Right renal pelvis (tissue), 4 donors: ENCODE measurements around the gene ANKRD23. TPM values are rescaled to one million over a fixed set of nuclear protein-coding genes. Genes with fewer than 3 reads are reported as not detected.
"Not testable (repeated sequence)": the region's sequence is repeated elsewhere in the genome, so short reads cannot be mapped to it uniquely, and the experiment has no call there.

ENCODE experiments used
- DNase-seq, 4 donors: peaks; one replicate each; pipeline ENCODE4 v3.0.0-alpha.2; 2013; ENCODE audit warnings: low read depth in 4 of 4, low spot score in 3 of 4, missing footprints in 1 of 4
- polyA plus RNA-seq, 4 donors: library from polyadenylated mRNA; unstranded; fragments of 120-200 nt; gene quantifications; one replicate each; pipeline ENCODE4 v1.2.1, GENCODE V29; 2013; ENCODE audit not compliant: insufficient read length in 4 of 4

Gene ANKRD23
- polyA plus RNA-seq, 4 donors, result 3.8 to 4.7 (median 3.9) TPM

GRCh38 chr2:96864343-96865091, 20.7 kb upstream of the ANKRD23 start:
- no peak for DNase-seq

- no peak for DNase-seq
Measured at GRCh38 chr2:96863575-96864342, 19.9 kb upstream of the ANKRD23 start.

GRCh38 chr2:96863056-96863455, 19.2 kb upstream of the ANKRD23 start:
- DNase-seq, result not testable (repeated sequence)

- DNase-seq, result no peak
Measured at GRCh38 chr2:96861074-96861473, 17.3 kb upstream of the ANKRD23 start.

- DNase-seq, result no peak
Measured at GRCh38 chr2:96860065-96861029, 16.5 kb upstream of the ANKRD23 start.

GRCh38 chr2:96859681-96860064, 15.9 kb upstream of the ANKRD23 start:
- no peak for DNase-seq

GRCh38 chr2:96859099-96859649, 15.4 kb upstream of the ANKRD23 start:
- no peak for DNase-seq

GRCh38 chr2:96857667-96858372, 14.0 kb upstream of the ANKRD23 start, which contains the start of gene ANKRD39:
ANKRD39 (minus strand) TSS chr2:96858016; CDS start chr2:96857987, 29 bp downstream.
- peak; percentile 97 to 99 (median 99) for DNase-seq

GRCh38 chr2:96856776-96857666, 13.2 kb upstream of the ANKRD23 start:
- DNase-seq, result no peak

GRCh38 chr2:96853321-96853720, 9.5 kb upstream of the ANKRD23 start:
- no peak for DNase-seq

- no peak for DNase-seq
Measured at GRCh38 chr2:96852667-96853066, 8.8 kb upstream of the ANKRD23 start.

GRCh38 chr2:96848264-96848663, 4.4 kb upstream of the ANKRD23 start:
- DNase-seq, result no peak

GRCh38 chr2:96847586-96847985, 3.8 kb upstream of the ANKRD23 start:
- no peak for DNase-seq

- no peak for DNase-seq
Measured at GRCh38 chr2:96846825-96847224, 3.0 kb upstream of the ANKRD23 start.

- DNase-seq, result no peak
Measured at GRCh38 chr2:96844405-96844808, 586 bp upstream of the ANKRD23 start.

- DNase-seq, result no peak
Measured at GRCh38 chr2:96842600-96842999, 1.2 kb downstream of the ANKRD23 start.

GRCh38 chr2:96841701-96842495, 1.9 kb downstream of the ANKRD23 start:
- DNase-seq, result no peak
